Measurements from ENCODE around the gene FGF22.

- TF ChIP-seq EP300 (IDR thresholded peaks at IDR 0.05) (no peak), POLR2A (IDR thresholded peaks at IDR 0.05) (no peak)
- TF ChIP-seq, protein P1, sequence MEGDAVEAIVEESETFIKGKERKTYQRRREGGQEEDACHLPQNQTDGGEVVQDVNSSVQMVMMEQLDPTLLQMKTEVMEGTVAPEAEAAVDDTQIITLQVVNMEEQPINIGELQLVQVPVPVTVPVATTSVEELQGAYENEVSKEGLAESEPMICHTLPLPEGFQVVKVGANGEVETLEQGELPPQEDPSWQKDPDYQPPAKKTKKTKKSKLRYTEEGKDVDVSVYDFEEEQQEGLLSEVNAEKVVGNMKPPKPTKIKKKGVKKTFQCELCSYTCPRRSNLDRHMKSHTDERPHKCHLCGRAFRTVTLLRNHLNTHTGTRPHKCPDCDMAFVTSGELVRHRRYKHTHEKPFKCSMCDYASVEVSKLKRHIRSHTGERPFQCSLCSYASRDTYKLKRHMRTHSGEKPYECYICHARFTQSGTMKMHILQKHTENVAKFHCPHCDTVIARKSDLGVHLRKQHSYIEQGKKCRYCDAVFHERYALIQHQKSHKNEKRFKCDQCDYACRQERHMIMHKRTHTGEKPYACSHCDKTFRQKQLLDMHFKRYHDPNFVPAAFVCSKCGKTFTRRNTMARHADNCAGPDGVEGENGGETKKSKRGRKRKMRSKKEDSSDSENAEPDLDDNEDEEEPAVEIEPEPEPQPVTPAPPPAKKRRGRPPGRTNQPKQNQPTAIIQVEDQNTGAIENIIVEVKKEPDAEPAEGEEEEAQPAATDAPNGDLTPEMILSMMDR (IDR thresholded peaks at IDR 0.05) = no peak
Measured at GRCh38 chr19:678791-679388, 39.2 kb downstream of the FGF22 start.
